ENCODE data around the gene SPON1.
"Not testable (repeated sequence)": the region's sequence is repeated elsewhere in the genome, so short reads cannot be mapped to it uniquely, and the experiment has no call there.

Gene SPON1

DNA sequence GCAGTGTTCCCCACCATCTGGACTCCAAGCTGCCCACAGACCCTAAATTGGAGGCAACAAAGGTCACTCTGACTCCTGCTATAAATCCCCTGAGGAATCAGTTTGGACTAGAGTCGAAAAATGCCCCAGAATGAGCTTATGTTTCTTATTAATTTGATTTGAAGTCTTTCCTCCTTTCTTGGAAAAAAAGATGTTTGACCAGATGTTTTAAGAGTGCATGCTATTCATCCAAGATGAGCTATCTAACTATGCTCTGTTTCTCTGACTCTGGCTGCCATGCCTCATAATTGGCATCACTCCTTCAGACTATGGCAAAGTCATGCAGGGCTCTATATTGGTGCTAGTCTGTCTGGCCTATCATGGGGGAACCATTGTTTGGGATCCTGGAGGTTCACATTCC, 174.0 kb downstream of the SPON1 start:
- no peak for DNase-seq

DNA sequence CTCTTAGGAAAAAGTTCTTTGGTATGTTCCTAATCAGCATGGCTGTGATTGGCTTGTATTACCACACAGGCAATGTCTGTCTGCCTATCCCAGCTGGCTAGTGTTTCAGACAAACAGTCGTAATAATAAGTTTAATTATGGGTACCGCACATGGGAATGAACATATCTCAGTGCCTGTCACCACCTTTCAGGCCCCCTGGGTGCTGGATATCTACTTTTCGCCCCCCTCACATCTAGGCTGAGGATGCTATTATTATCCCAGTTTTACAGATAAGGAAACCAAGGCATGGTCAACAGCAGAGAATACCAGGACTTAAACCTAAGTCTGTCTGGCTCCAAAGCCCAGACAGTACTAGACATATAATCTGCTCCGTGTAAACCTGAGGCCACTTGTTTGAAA, 174.8 kb downstream of the SPON1 start:
- DNase-seq = no peak

DNA sequence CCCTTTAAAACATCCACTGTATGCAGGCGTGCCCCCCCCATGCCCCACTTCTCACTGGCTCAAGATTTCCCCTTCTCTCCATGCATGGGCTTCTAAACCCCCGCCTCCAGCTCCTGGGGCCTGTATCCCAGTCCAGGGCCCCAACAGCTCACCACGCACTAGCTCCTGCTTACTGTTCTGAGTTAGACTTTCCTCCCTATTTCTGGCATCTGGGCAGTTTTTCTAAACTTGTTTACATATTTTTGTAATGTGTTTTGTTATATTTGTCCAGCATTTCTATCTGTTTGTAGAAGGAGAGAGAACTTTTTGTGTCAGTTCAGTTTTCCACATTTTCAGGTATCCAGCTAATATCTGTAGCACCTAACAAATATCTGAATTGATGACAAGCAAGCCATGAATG, 178.5 kb downstream of the SPON1 start:
- no peak for DNase-seq

DNA sequence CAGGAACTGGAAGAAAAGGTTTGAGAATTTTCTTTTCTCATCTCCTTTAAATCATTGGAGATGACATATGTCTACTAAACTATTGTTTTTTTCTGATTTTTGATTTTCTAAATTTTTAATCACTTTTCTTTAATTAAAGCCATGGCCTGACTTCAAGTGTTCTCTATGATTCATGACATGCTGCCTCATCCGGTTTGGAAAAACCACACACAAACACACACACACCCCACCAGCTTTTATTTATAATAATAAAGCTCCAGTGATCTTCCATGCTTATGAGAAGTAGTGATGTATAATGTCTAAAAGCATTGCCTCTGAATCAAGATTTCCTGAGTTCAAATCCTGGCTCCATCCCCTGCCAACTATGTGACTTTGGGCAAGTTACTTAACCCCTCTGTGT, 179.2 kb downstream of the SPON1 start:
- DNase-seq = no peak

DNA sequence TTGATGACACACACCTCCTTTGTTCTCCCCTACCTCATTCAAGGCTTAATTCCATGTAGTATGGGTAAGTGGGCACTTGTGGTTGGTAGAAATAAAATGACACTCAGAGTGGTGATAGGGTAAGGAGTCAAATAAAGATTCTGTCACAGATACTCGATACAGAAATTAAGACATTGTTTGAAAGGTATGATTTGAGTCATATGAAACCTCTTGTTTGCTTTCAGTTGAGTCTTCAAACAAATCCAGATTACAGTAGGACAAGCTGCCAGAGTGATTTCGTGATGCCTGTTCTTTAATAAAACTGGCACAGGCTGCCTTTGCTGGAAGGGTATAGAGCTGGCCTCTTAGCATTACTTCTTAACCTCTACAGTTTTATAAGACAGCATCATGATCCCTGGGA, 182.4 kb downstream of the SPON1 start:
- no peak for DNase-seq

DNA sequence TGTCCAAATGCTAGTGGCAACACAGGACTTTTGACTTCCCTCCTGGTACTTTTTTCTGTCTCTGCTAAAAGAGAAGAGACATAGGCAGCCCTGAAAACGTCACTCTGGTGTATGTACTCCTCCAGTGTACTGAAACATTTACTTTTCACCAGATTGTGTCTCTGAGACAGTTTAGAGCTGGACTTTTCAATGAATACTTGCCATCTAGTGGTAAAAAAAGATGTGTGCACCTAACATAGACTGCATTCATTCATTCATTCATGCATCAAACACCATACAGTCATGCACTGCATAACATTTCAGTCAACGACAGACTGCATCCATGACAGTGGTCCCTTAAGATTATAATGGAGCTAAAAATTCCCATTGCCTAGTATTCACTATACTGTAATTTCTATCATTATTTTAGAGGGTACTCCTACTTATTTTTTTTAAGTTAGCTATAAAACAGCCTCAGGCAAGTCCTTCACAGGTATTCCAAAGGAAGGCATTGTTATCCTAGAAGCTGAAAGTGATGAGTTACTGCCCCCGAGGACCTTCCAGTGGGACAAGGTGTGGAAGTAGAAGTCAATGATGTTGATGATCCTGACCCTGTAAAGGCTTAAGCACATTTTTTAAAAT, 186.2 kb downstream of the SPON1 start:
- DNase-seq = peak in 1 of 2 donors; percentile 40

DNA sequence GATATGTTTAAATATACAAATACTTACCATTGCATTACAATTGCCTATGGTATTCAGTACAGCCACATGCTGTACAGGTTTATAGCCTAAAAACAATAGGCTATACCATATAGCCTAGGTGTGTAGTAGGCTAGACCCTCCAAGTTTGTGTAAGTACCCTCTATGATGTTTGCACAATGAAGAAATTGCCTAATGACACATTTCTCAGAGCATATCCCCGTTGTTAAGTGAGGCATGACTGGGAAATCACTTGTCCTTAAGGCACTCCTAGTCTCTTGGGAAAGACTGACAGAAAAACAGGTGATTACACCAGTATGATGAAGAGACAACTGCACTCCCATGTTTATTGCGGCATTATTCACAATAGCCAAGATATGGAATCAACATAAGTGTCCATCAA, 187.2 kb downstream of the SPON1 start:
- no peak for DNase-seq

DNA sequence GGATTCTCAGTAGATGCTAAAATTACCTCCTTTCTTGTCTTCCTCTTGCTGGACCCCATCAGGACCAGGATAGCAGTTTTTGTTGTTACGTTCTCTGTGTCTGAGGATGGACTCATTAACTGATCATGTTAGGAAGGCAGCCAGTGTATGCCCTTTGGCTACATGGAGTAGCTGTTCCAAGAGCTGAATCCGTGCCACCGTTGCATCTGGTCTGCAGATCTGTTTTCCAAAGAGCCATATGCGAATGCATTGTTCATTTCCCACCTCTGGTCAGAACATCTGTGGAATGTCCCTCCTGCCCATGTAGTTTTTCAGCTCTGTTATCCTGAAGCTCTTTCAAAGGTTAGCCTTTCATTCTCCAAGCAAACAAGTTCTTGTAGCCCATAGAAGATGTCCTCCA, 188.4 kb downstream of the SPON1 start:
- DNase-seq = no peak

DNA sequence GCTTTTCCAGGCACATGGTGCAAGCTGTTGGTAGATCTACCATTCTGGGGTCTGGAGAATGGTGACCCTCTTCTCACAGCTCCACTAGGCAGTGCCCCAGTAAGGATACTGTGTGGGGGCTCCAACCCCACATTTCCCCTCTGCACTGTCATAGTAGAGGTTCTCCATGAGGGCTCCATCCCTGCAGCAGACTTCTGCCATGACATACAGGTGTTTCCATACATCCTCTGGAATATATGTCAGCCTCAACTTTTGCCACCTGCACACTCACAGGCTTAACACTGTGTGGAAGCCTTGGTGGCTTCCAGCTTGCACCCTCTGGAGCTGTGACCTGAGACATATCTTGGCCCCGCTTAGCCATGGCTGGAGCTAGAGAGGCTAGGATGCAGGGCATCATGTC, 191.6 kb downstream of the SPON1 start:
- not testable (repeated sequence) for DNase-seq

DNA sequence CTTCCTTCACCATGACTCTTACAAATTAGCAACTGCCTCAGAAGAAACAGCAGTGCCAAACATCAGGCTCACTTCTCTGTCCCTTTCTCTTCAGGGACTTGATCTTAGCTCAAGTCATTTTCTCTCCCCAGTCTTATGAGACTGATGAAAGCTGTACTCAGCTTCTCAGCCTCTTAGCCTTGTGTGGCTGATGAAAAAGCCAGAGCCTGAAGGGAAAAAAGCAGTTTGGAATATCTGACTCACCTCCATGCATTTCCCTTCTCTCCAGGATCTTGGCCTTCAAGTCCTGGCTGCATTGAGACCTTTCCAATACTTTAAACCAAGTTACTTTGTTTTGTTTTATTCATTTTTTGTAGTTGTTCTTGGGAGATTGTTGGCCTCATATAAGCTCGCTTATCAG, 195.9 kb downstream of the SPON1 start:
- no peak for DNase-seq

DNA sequence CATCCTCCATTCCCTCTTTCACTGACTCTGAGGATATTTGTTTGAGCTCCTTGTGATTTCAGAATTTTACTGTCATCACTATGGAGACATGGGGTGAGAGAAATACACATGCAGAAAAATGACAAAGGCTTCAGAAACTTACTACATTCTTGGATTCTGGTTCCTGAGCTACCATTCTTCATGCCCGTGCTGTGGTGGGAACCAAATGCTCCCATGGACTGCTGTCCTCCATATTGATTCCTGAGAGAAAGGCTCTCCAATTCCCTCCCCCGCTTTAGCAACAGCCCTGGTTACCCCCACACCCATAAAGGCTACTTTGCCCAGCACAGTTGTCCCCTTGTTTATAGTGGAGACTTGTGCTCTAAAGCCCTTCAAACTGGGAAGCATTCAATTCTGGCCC, 201.1 kb downstream of the SPON1 start:
- no peak for DNase-seq

DNA sequence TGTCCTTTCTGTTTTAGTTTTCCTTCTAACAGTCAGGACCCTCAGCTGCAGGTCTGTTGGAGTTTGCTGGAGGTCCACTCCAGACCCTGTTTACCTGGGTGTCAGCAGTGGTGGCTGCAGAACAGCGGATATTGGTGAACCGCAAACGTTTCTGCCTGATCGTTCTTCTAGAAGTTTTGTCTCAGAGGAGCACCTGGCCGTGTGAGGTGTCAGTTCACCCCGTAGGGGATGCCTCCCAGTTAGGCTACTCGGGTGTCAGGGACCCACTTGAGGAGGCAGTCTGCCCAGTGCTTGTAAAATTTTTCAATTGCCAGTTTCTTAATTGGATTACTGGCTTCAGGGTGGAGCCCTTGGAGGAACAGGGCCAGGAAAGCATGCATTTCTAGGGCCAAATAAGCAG, 211.2 kb downstream of the SPON1 start:
- DNase-seq = not testable (repeated sequence)

DNA sequence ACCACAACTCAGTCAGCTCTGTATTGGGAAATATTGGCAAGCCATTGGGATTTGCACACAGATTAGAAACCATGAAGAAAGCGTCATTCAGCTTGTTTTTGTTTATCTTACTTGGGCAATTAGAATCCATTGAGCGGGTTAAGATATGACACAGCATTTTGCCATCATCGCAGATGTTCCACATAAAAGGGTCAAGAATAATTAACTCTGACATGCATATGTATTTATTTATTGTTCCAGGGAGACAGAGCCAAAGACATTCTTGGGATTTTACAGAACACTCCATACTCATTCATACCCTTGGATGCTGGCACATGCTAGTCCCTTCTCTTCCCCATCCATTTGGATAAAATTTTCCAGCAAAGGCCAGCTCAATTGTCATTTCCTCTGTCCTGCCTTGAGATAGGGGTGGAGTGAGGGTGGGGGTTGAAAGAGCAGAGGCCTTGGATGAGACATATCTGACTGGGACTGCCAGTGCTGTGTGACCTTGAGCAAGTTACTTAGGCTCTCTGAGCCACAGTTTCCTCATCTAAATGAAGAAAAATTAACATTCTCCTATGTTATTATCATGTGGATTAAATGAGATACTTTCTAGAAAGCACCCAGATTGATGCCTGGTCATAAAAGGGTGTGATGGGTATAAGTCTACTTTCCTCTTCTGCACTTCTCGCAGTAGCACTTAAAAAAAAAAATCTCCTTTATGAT, 216.7 kb downstream of the SPON1 start:
- no peak for DNase-seq

DNA sequence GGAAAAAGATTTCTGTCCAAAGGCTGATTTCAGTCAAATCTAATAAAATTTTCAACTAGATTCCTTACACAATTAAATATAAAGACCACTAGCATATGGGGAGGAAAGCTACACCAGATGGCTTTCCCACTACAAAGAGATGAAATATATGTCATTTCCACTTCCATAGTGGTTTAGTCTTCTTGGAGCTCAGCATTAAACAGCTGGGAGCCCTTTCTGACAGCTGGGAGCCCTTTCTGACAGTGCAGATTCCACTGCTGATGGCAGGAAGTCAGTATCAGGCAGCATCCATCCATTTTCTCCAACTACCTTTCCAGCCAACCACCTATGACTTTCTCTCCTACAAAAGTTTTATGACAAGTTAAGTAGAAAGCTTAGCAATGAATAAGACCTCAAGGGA, 218.6 kb downstream of the SPON1 start:
- DNase-seq = no peak

DNA sequence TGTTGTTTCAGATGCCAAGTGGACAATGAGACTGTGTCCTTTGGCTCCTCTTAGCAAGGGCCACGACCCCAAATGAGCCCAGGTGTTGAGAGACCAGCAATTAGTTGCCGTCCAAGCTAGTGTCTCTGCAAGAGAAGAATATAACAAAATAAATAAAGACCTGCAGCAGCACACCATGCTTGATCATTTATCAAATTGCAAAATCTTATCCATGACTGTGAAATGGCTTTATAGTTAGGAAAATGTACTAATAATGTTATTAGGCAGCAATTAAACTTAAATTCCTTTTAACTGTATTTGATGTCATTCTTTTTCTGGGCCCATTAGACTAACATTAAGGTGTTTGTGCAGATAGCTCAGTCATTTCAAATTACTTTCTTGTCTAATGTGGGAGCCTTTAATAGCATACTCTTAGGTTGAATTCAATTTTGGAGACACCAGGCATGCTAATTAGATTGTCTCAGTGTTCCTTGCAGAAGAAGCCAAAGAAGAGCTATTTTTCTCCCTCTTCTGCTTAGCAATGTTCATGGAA, 220.4 kb downstream of the SPON1 start:
- DNase-seq = no peak

DNA sequence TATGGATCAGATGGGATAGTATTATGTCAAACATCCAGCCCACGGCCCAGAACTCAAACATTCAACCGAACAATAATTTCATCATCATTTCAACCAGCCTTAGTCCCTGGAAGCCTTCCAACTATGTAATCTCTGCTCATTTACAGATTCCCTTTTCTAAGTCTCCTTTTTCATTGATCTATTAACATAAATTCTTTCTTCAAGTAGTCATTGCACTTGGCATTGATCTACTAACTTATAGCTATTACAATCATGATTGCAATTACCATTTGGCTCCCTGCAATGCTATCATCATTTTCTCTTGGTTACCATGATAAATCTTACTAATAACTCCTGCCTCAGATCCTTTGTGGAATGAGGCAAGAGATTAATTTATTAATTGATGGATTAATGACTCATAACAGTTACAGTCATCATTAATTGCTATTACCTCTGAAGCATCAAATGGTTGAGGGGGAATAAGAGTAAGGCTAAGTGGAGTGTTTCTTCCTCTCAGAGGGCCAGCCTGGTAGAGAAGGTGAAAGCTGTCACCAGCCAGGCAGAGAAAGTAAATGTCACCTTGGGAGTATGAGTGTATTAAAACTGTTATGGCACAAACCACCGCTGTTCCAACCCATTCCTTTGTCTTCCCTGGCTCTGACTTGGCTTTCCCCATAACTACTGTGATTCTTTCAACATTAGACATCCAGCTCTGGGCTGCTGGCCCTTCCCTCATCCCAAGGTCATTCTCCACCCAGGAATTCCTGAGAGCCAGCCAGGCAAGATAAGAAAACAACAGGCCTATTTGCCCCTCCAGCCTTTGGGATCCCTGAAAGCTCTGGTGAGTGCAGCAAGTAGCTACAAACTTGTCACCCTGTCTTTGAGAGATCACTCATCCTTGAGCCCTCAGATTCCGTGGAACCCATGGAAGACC, 221.8 kb downstream of the SPON1 start:
- no peak for DNase-seq

DNA sequence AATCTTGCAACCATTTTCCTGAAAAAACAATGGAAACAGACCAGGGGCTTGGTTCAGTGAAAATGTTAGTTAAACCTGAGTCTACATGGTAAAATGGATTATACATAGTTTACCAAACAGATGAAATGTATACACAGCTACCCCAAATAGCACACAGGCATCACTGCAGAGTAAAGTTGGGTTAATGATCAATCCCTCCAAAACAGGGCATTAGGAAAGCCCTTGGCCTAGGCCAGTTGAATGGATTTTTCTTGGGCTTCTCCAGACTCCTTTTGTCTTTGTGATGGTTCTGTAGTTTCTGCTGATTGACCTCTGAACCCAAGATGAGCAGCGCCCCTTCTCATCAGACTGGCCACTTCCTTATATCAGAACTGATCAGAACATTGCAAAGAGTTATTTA, 222.9 kb downstream of the SPON1 start:
- DNase-seq = no peak

DNA sequence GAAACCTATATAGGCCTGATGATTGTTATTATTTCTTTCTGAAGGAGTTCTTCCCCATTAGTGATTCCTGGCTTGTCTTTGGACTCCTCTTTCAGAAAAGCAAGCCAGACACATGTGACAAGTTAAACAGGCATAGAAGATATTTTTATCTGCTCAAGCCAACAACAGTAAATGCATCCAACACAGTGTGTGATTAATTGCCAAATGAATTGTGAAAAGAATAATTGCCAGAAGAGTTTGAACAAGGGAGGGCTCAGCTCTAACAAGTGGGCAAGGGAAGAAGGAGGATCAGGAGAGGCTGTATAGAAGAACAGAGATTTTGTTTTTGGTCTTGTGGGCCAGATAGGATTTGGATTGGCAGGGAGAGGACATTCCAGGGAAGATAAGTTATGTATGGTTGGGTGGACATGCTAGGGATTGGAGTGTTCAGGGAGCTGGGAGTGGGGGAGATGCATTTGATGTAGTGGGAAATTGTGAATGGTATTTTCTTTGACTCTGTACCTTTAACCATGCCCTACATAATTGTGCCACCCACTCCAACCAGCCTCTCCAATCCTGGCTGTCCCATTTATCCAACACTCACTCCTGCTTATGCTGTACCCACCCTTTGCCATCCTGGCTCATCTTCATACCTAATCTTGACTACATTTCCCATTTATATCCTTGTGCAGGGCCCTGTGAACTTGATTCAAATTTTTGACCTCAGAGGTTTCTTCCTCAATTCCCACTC, 223.7 kb downstream of the SPON1 start:
- DNase-seq = no peak

DNA sequence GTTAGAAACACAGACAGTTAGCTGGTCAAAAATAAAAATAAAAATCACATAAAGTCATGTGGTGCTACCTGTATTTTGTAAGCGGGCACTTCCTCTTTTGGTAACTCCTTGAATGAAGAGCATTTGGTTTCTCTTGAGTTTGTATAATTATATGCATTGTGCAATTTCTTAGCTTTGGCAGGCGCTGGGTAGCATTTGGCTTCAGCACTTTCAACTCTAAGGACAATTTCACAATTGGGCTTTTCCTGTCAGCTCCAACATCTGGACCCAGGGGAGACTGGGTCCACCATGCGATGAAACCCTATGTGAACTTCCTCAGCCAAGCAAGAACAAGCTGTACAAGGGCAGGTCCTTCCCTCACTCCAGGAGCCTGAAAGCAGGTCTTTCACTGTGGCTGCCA, 227.4 kb downstream of the SPON1 start:
- DNase-seq = no peak

DNA sequence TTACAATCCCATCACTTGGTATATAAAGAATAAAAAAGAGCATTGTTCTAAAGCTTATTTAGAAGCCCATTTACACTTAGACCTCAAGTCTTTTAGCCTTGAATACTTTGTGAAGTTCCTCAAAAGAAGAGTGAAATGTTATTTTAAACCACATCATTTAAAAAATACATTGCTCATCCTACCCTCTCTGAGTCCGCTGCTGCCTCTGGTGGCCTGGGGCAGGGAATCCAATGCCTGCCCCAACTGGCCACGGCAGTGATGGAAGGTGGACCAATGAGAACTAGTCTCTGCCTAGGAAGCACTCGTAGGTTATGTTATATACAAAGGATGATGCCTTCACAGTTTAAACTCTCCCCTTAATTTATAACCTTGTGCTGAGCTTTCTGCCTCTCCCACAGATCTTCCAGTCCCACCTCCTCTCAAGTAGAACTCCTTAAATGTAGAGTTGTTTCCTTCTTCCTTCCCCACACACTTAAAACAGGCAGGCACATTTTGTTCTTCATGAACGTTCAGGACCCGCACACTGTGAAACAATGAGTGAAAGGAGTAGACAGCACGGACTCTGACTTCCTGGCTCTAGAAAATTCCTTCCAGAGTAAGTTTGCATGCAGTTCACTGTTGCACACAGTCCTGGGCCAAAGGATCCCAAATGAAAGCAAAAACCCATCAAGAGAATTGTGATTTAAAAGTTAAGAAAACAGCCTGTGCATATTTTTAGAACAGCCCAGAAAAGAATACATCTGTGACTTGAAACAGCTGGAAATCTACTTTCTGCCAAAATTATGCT, 228.7 kb downstream of the SPON1 start:
- DNase-seq = no peak

DNA sequence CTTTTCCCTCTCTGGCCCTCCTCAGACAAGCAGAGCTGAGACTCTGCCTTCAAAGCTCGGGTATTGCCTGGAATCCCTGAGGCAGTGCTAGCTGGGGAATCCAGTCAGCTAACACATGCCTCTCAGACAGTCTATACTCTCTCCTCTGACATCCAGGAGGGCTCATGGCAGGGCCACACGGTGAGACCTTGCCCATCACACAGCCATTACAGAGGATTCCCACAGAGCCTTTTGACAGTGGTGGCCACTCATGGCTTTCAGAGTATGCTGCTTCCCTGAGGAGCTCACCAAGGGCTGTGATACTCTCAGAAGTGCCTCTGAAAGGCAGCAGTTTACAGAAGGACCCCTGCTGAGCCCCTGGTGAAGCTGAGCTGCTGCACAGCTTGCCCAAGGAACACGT, 231.1 kb downstream of the SPON1 start:
- DNase-seq = no peak
